K562 (cell line): ENCODE results near the gene FLAD1. TPM values are rescaled to one million over a fixed set of nuclear protein-coding genes. Genes with fewer than 3 reads are reported as not detected.

ENCODE experiments used
- E2F4 ChIP-seq: sonication (generic); formaldehyde crosslinking; IDR thresholded peaks from 2 replicates; pipeline ENCODE4 v1.8.0; 2022; ENCODE audit warnings: mild to moderate bottlenecking, low read depth, missing genetic modification reagents
- HMG20B ChIP-seq: fragments of 250-450 bp; sonication (Bioruptor Pico); IDR thresholded peaks from 2 replicates; pipeline ENCODE4 v1.5.0; 2021; ENCODE audit warnings: mild to moderate bottlenecking
- KAT7 ChIP-seq: sonication (generic); formaldehyde crosslinking; IDR thresholded peaks from 2 replicates; pipeline ENCODE4 v1.8.0; 2022; ENCODE audit warnings: missing genetic modification reagents, mild to moderate bottlenecking, borderline replicate concordance
- KLF13 ChIP-seq: fragments of 450-650 bp; IDR thresholded peaks from 2 replicates; pipeline ENCODE4 v1.6.1; 2016; ENCODE audit warnings: missing genetic modification characterization, low read depth, mild to moderate bottlenecking, missing compliant biosample characterization, moderate library complexity, borderline replicate concordance
- MCM7 ChIP-seq, 2 experiments: fragments of 450-650 bp; IDR thresholded peaks; 2 replicates each; pipeline ENCODE4 v1.6.1; 2016 to 2018
- MYBL2 ChIP-seq, 2 experiments: fragments of 450-650 bp in 1 of 2; sonication (generic) in 1 of 2; formaldehyde crosslinking in 1 of 2; IDR thresholded peaks; 2 replicates each; pipeline versions ENCODE4 v1.6.1 to v1.8.1; 2017 to 2022; ENCODE audit warnings: borderline replicate concordance in 1 of 2, inconsistent platforms in 1 of 2, low read depth in 1 of 2, mild to moderate bottlenecking in 1 of 2, missing genetic modification reagents in 1 of 2, moderate library complexity in 1 of 2
- PHB ChIP-seq: fragments of 250-450 bp; sonication (Bioruptor Pico); IDR thresholded peaks from 2 replicates; pipeline ENCODE4 v1.5.0; 2021
- POLR2G ChIP-seq: fragments of 200-400 bp; formaldehyde crosslinking; IDR thresholded peaks from 2 replicates; pipeline ENCODE4 v1.6.1; 2017; ENCODE audit warnings: low read depth, mild to moderate bottlenecking, antibody characterized with exemption, low read length, moderate library complexity
- POLR3G ChIP-seq: IDR thresholded peaks from 2 replicates; pipeline ENCODE4 v1.6.1; 2011; ENCODE audit not compliant: insufficient read length, insufficient replicate concordance; ENCODE audit errors: extremely low read depth
- PRDM10 ChIP-seq: fragments of 450-650 bp; IDR thresholded peaks from 2 replicates; pipeline ENCODE4 v1.6.1; 2018; ENCODE audit not compliant: partially characterized antibody
- SNAPC5 ChIP-seq: fragments of 250-450 bp; sonication (Bioruptor Pico); IDR thresholded peaks from 2 replicates; pipeline ENCODE4 v1.8.0; 2021; ENCODE audit warnings: moderate library complexity, mild to moderate bottlenecking, inconsistent platforms
- SRSF1 ChIP-seq: fragments of 200-400 bp; formaldehyde crosslinking; IDR thresholded peaks from 2 replicates; pipeline ENCODE4 v1.6.1; 2017; ENCODE audit warnings: mild to moderate bottlenecking, low read depth, low read length, moderate library complexity
- VEZF1 ChIP-seq: fragments of 200-800 bp; sonication (Bioruptor generic); IDR thresholded peaks from 2 replicates; pipeline ENCODE4 v1.6.1; 2017; ENCODE audit warnings: missing genetic modification characterization, missing compliant biosample characterization
- ZNF347 ChIP-seq: fragments of 450-650 bp; formaldehyde crosslinking; IDR thresholded peaks from 2 replicates; pipeline ENCODE4 v1.4.0; 2020; ENCODE audit warnings: low read depth, mild to moderate bottlenecking, moderate library complexity
- ZNF395 ChIP-seq: fragments of 200-800 bp; sonication (Bioruptor generic); IDR thresholded peaks from 2 replicates; pipeline ENCODE4 v1.6.1; 2017; ENCODE audit warnings: missing genetic modification characterization, missing compliant biosample characterization
- ZNF583 ChIP-seq: fragments of 250-450 bp; sonication (Bioruptor Pico); IDR thresholded peaks from 2 replicates; pipeline ENCODE4 v1.4.0; 2020
- polyA plus RNA-seq, 8 experiments: library from polyadenylated mRNA; depleted of rRNA in 4 of 8; stranded (reverse) in 5 of 8; unstranded in 3 of 8; fragments of >200 nt; fragmentation: Nextera tagmentation in 2 of 8; fragmentation: Illumina TruSeq in 1 of 8; extraction: Ambion mirVana in 2 of 8; extraction: Trizol in 1 of 8; gene quantifications; 2 replicates each; pipeline versions ENCODE4 v1.2.1 to v1.2.3, GENCODE V29; 2011 to 2014; ENCODE audit warnings: inconsistent platforms in 1 of 8, missing spikeins in 1 of 8
- total RNA-seq, 7 experiments: library from RNA; depleted of rRNA in 6 of 7; stranded (reverse); fragments of >200 nt in 6 of 7; fragmentation: Illumina TruSeq in 2 of 7; extraction: Trizol in 2 of 7; gene quantifications; 2 replicates each; pipeline versions ENCODE4 v1.2.1 to v1.2.3, GENCODE V29; 2011 to 2021; ENCODE audit warnings: low replicate concordance in 1 of 7

FLAD1 gene
- total and polyA plus RNA-seq, 9 of the 15 experiments (the other 6 are each of a cell fraction or from before 2014, with no cell fraction given), result 24.9 to 85.8 (median 67.0) TPM

GRCh38 chr1:154999571-155000410 lies 16.6 kb downstream of the FLAD1 start (continued):
- TF ChIP-seq VEZF1 (CRISPR knock-in tag), result peak; percentile 29; the same call in 1 of the 2 replicates
- TF ChIP-seq MYBL2 (IDR thresholded peaks at IDR 0.05; ENCODE audit: low read depth), result no peak
- no peak for TF ChIP-seq MYBL2 (CRISPR knock-in tag; IDR thresholded peaks at IDR 0.05; ENCODE audit: borderline replicate concordance)
- TF ChIP-seq ZNF347 (CRISPR knock-in tag), result no peak
- no peak for TF ChIP-seq MCM7 (IDR thresholded peaks at IDR 0.05)
- no peak for TF ChIP-seq HMG20B (CRISPR knock-in tag)
- 0 out of 2 replicates have a peak, but pooled peaks have one; percentile 31 for TF ChIP-seq ZNF395 (CRISPR knock-in tag)
- no peak for TF ChIP-seq POLR3G
- 0 out of 2 replicates have a peak, but pooled peaks have one; percentile 23 for TF ChIP-seq KLF13 (tag)
- TF ChIP-seq SRSF1, result no peak
- TF ChIP-seq E2F4, result no peak
- no peak for TF ChIP-seq SNAPC5 (CRISPR knock-in tag)
- peak; percentile 65 for TF ChIP-seq POLR2G
- TF ChIP-seq ZNF583, result no peak
- TF ChIP-seq KAT7 (CRISPR knock-in tag), result peak; percentile 36; the same call in 1 of the 2 replicates
- TF ChIP-seq PRDM10, result peak; percentile 76
- TF ChIP-seq PHB (CRISPR knock-in tag), result no peak
